MCF 10A (cell line): Measurements from ENCODE around the gene RBFOX2. TPM values are rescaled to one million over a fixed set of nuclear protein-coding genes. Genes with fewer than 3 reads are reported as not detected.

Experiments
- BruUV-seq: library from RNA; stranded (reverse); fragments of 400-500 nt; replicated peaks from 2 replicates; lab custom pipeline; 2021; lab: Mats Ljungman, UMichigan
- CTCF ChIA-PET: fragments of 300-600 bp; sonication (Branson Sonifier 250); formaldehyde crosslinking; extraction: SDS; loops from one replicate; lab custom pipeline; 2021; ENCODE audit warnings: antibody characterized with exemption, inconsistent platforms; lab: Yijun Ruan, JAX
- POLR2A ChIA-PET: fragments of 300-600, 350-650 bp; sonication (Branson Sonifier 250); formaldehyde crosslinking; extraction: SDS; loops from one replicate; lab custom pipeline; 2020; ENCODE audit warnings: antibody characterized with exemption, inconsistent platforms; lab: Yijun Ruan, JAX
- DNase-seq: peaks from one replicate; pipeline ENCODE4 v3.0.0-alpha.2; 2018; ENCODE audit not compliant: unreplicated experiment
- H3K27ac Mint-ChIP-seq: one replicate; pipeline ENCODE4 v1.8.0; 2022; ENCODE audit warnings: mild to moderate bottlenecking, low read depth, mixed read lengths; ENCODE audit not compliant: unreplicated experiment
- H3K27me3 Mint-ChIP-seq: one replicate; pipeline ENCODE4 v1.8.0; 2022; ENCODE audit warnings: mixed read lengths; ENCODE audit not compliant: insufficient read depth, unreplicated experiment
- H3K36me3 Mint-ChIP-seq: one replicate; pipeline ENCODE4 v1.8.0; 2022; ENCODE audit warnings: mild to moderate bottlenecking, moderate library complexity, mixed read lengths; ENCODE audit not compliant: insufficient read depth, unreplicated experiment
- H3K4me1 Mint-ChIP-seq: one replicate; pipeline ENCODE4 v1.8.0; 2022; ENCODE audit warnings: mixed read lengths; ENCODE audit not compliant: insufficient read depth, unreplicated experiment
- H3K4me3 Mint-ChIP-seq: one replicate; pipeline ENCODE4 v1.8.0; 2022; ENCODE audit warnings: mild to moderate bottlenecking, moderate library complexity, mixed read lengths; ENCODE audit not compliant: unreplicated experiment
- H3K9me3 Mint-ChIP-seq: one replicate; pipeline ENCODE4 v1.8.0; 2022; ENCODE audit warnings: mixed read lengths; ENCODE audit not compliant: unreplicated experiment
- intact Hi-C: fragments of 100-400 bp; cut with micrococcal nuclease; formaldehyde crosslinking; loops from 2 replicates; pipeline ENCODE4 v1.14.1; 2022
- total RNA-seq: library from RNA; stranded (reverse); gene quantifications from 2 replicates; pipeline ENCODE4 v1.2.3, GENCODE V29; 2022
- TF ChIP-seq, protein P1 (sequence below): fragments of 200-600 bp; IDR thresholded peaks from one replicate; pipeline ENCODE4 v1.8.0; 2022; ENCODE audit warnings: antibody characterized with exemption, mild to moderate bottlenecking; ENCODE audit not compliant: unreplicated experiment

The RBFOX2 gene
- total RNA-seq, 1 experiment from 2014 or later = 89.4 TPM

DNA sequence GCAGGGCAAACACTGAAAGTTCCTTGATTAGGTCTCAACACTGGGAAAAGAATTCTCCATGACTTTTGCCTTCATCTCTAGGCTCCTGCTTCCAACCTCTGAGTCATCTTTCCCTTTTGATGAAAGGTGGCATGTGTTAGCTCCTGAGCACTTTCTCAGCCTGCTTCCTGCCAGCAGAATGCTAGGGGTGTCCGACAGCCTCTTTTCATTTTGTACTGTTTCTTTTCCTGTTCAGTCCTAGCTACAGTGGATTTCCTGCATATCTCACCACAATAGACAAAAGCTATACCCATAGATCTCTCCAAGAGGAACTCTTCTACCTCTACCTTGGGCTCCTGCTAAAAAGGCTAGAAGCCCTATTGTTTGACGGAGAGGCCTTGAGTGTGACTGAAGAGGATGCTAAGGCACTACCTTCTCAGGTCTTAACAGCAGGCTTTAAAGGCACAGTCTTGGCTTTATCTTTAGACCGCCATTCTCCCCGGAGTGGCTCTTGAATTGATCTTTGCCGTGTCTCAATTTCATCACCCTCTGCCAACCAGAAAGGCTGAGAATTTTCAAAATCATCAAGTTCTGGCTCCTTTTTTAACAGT is 145.5 kb downstream of the RBFOX2 start:
- POLR2A ChIA-PET = interaction anchor here (0.7 to 1.4 kb wide), 4 partner anchors 9 to 43 kb away, joined by 3 to 7 read pairs (median 3); no protein-coding TSS in a partner anchor
- Mint-ChIP-seq H3K36me3 (no peaks in the 10 kb centered on the region), H3K9me3 (no peaks in the 10 kb centered on the region), H3K27me3 (no peaks in the 10 kb centered on the region), H3K4me3 (no peak overlapping the region), H3K27ac (peak overlapping the region; percentile 38), H3K4me1 (peaks cover 34% of the 10 kb centered on the region)
- intact Hi-C loops = loop anchor here (1.0 kb wide), 1 partner anchor 27 kb away; no protein-coding TSS in a partner anchor
- CTCF ChIA-PET = no interaction called here
- BruUV-seq = no TSS peak
- DNase-seq = peak; percentile 58
- TF ChIP-seq, protein P1, sequence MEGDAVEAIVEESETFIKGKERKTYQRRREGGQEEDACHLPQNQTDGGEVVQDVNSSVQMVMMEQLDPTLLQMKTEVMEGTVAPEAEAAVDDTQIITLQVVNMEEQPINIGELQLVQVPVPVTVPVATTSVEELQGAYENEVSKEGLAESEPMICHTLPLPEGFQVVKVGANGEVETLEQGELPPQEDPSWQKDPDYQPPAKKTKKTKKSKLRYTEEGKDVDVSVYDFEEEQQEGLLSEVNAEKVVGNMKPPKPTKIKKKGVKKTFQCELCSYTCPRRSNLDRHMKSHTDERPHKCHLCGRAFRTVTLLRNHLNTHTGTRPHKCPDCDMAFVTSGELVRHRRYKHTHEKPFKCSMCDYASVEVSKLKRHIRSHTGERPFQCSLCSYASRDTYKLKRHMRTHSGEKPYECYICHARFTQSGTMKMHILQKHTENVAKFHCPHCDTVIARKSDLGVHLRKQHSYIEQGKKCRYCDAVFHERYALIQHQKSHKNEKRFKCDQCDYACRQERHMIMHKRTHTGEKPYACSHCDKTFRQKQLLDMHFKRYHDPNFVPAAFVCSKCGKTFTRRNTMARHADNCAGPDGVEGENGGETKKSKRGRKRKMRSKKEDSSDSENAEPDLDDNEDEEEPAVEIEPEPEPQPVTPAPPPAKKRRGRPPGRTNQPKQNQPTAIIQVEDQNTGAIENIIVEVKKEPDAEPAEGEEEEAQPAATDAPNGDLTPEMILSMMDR = no peak

DNA sequence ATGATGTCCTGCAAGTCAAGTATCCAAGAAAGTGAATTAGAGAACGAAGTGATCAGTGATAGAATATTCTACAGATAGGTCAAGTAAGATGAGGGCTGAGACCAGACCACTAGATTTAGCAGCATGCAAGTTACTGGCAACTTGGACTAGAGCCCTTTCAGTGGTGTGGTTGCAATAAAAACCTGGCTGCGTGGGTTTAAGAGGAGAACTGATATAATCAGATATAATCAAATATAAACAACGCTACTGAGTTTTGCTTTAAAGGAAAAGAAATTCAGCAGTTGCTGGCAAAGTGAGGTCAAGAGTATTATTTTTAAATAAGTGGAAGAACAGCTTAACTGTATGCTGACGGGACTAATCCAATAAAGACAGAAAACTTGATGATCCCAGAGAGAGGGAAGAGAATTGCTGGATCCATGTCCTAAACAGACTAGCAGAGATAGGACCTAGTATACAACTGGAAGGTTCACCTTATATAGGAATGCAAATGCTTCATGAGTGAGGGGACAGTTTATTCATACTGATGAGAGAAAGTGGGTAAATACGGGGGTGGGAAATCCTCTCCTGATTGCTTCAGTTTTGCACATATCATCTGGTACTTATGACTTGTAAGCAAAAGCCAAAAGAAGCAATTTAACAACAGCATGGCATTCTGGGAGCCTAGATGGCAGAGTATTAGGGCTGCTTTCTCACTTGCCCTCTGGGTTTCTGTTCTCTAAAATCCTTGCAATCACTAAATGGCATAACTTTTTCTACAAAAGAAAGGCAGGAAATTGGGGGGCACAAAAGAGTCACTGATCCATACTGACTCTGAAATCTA is 146.2 kb downstream of the RBFOX2 start:
- H3K9me3 Mint-ChIP-seq = no peaks in the 10 kb centered on the region
- no peak for DNase-seq
- no TSS peak for BruUV-seq
- H3K36me3 Mint-ChIP-seq = no peaks in the 10 kb centered on the region
- ChIA-PET POLR2A (interaction anchor here (0.7 to 1.1 kb wide), 3 partner anchors 13 to 33 kb away, joined by 3 to 5 read pairs (median 3); no protein-coding TSS in a partner anchor), CTCF (no interaction called here)
- TF ChIP-seq, protein P1 = no peak
- no peak overlapping the region for H3K4me3 Mint-ChIP-seq
- no peaks in the 10 kb centered on the region for H3K27me3 Mint-ChIP-seq
- H3K4me1 Mint-ChIP-seq = peaks cover 27% of the 10 kb centered on the region
- intact Hi-C loops = loop anchor here (1.0 kb wide), 1 partner anchor 28 kb away; no protein-coding TSS in a partner anchor
- no peak overlapping the region for H3K27ac Mint-ChIP-seq

GRCh38 chr22:35879351-35879750 is 149.3 kb downstream of the RBFOX2 start:
- ChIA-PET CTCF (interaction anchor here (0.5 to 1.7 kb wide), 2 partner anchors 12 to 1580 kb away, joined by 5 to 6 read pairs; no protein-coding TSS in a partner anchor), POLR2A (no interaction called here)
- no peak for DNase-seq
- Mint-ChIP-seq H3K27ac (no peak overlapping the region), H3K27me3 (no peaks in the 10 kb centered on the region), H3K9me3 (no peaks in the 10 kb centered on the region), H3K36me3 (no peaks in the 10 kb centered on the region), H3K4me1 (peaks cover 29% of the 10 kb centered on the region), H3K4me3 (no peak overlapping the region)
- TF ChIP-seq, protein P1 = no peak
- no TSS peak for BruUV-seq
- intact Hi-C loops = no loop called here

GRCh38 chr22:35873426-35873825 is 155.2 kb downstream of the RBFOX2 start:
- ChIA-PET POLR2A (interaction anchor here (1.3 to 2.1 kb wide), 2 partner anchors 20 to 24 kb away, joined by 3 to 6 read pairs; no protein-coding TSS in a partner anchor), CTCF (interaction anchor here (1.0 to 1.5 kb wide), 2 partner anchors 21 to 246 kb away, joined by 3 to 4 read pairs; no protein-coding TSS in a partner anchor)
- no TSS peak for BruUV-seq
- no peak for DNase-seq
- Mint-ChIP-seq H3K4me1 (peaks cover 18% of the 10 kb centered on the region), H3K27me3 (no peaks in the 10 kb centered on the region), H3K4me3 (no peak overlapping the region), H3K9me3 (no peaks in the 10 kb centered on the region), H3K36me3 (no peaks in the 10 kb centered on the region), H3K27ac (no peak overlapping the region)
- TF ChIP-seq, protein P1 = no peak
- intact Hi-C loops = no loop called here
